Measurements from ENCODE around the gene MDK. TPM values are rescaled to one million over a fixed set of nuclear protein-coding genes. Genes with fewer than 3 reads are reported as not detected.

MDK gene
- total RNA-seq, 1 experiment from 2014 or later = 252 TPM

DNA sequence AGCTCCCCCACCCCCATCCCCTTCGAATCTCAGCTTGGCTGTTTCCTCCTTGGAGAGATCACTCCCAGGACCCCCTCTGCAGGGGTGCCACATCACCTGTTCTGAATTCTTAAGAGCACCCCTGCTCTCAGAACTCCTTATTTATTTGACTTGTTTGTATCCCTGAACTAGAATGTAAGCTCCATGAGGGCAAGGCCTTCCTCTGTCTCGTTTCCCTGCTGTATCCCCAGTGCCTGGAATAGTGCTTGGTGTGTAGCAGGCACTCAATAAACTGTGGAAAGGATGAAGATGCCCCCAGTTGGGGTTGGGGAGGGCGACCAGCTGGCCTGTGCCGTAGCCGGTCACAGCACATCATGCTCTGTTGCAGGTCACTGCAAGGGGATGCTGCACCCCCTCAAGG, 3.6 kb upstream of the MDK start:
- no peak for ATAC-seq
- in situ Hi-C loops (cut with HindIII; ENCODE audit: low pct_unique_long_range_greater_than_20kb, low sequenced_read_pairs) (no loop called here), intact Hi-C loops (cut with micrococcal nuclease; ENCODE audit: unreplicated experiment) (no loop called here)
- Histone ChIP-seq H3K27me3 (ENCODE audit: control insufficient read depth, insufficient read depth, low read length) (no peaks in the 10 kb centered on the region), H3K9me3 (ENCODE audit: control insufficient read depth, insufficient read depth, low read depth, low read length) (no peaks in the 10 kb centered on the region), H3K27ac (ENCODE audit: low read length) (no peak overlapping the region), H3K36me3 (ENCODE audit: control insufficient read depth, insufficient read depth, low read length) (no peaks in the 10 kb centered on the region; the same call in 1 of the 2 replicates), H3K4me3 (ENCODE audit: low read depth in 2 of 2, low read length in 2 of 2) (no peak overlapping the region), H3K4me1 (ENCODE audit: control insufficient read depth, insufficient read depth, low read length) (peaks cover 13% of the 10 kb centered on the region)
- TF ChIP-seq POLR2AphosphoS5 (IDR thresholded peaks at IDR 0.05; ENCODE audit: low read depth, low read length) = no peak
- no peak for TF ChIP-seq TCF7L2 (IDR thresholded peaks at IDR 0.05; ENCODE audit: low read depth, low read length)
- TF ChIP-seq SIN3A (IDR thresholded peaks at IDR 0.05; ENCODE audit: borderline replicate concordance, insufficient read depth, low read depth, low read length) = no peak
- TF ChIP-seq, protein P1, sequence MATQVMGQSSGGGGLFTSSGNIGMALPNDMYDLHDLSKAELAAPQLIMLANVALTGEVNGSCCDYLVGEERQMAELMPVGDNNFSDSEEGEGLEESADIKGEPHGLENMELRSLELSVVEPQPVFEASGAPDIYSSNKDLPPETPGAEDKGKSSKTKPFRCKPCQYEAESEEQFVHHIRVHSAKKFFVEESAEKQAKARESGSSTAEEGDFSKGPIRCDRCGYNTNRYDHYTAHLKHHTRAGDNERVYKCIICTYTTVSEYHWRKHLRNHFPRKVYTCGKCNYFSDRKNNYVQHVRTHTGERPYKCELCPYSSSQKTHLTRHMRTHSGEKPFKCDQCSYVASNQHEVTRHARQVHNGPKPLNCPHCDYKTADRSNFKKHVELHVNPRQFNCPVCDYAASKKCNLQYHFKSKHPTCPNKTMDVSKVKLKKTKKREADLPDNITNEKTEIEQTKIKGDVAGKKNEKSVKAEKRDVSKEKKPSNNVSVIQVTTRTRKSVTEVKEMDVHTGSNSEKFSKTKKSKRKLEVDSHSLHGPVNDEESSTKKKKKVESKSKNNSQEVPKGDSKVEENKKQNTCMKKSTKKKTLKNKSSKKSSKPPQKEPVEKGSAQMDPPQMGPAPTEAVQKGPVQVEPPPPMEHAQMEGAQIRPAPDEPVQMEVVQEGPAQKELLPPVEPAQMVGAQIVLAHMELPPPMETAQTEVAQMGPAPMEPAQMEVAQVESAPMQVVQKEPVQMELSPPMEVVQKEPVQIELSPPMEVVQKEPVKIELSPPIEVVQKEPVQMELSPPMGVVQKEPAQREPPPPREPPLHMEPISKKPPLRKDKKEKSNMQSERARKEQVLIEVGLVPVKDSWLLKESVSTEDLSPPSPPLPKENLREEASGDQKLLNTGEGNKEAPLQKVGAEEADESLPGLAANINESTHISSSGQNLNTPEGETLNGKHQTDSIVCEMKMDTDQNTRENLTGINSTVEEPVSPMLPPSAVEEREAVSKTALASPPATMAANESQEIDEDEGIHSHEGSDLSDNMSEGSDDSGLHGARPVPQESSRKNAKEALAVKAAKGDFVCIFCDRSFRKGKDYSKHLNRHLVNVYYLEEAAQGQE (IDR thresholded peaks at IDR 0.05; ENCODE audit: insufficient read depth in 1 of 2, low read depth in 2 of 2, low read length in 1 of 2) = no peak
- TF ChIP-seq, protein P2, sequence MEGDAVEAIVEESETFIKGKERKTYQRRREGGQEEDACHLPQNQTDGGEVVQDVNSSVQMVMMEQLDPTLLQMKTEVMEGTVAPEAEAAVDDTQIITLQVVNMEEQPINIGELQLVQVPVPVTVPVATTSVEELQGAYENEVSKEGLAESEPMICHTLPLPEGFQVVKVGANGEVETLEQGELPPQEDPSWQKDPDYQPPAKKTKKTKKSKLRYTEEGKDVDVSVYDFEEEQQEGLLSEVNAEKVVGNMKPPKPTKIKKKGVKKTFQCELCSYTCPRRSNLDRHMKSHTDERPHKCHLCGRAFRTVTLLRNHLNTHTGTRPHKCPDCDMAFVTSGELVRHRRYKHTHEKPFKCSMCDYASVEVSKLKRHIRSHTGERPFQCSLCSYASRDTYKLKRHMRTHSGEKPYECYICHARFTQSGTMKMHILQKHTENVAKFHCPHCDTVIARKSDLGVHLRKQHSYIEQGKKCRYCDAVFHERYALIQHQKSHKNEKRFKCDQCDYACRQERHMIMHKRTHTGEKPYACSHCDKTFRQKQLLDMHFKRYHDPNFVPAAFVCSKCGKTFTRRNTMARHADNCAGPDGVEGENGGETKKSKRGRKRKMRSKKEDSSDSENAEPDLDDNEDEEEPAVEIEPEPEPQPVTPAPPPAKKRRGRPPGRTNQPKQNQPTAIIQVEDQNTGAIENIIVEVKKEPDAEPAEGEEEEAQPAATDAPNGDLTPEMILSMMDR (IDR thresholded peaks at IDR 0.05) = no peak
- BruUV-seq (replicated peaks) = no TSS peak
- POLR2A ChIA-PET = no interaction called here
- CTCF ChIA-PET = no interaction called here
- DNase-seq (ENCODE audit: low read depth, low spot score) = no peak

DNA sequence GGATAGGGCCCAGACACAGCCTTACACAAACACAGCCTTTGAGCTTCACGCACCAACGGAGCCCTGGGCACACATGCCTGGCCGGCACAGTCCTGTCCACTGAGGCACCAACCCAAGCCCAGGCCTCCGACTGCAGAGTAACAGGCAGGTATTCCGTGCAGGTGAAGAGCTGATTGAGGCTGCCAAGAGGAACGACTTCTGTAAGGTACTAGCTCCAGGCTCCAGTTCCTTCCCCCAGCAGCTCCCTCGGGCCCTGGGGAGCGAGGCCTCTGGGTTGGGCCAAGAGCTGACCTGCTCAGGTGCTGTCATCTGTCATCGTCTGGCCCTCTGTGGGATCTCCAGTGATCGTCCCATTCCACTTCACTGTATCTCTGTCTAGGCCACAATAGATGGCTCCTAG, 3.2 kb upstream of the MDK start:
- ATAC-seq = no peak
- peaks cover 16% of the 10 kb centered on the region for H3K4me1 ChIP-seq (ENCODE audit: control insufficient read depth, insufficient read depth, low read length)
- CTCF ChIA-PET = no interaction called here
- no peak for TF ChIP-seq SIN3A (IDR thresholded peaks at IDR 0.05; ENCODE audit: borderline replicate concordance, insufficient read depth, low read depth, low read length)
- no peak for TF ChIP-seq POLR2AphosphoS5 (IDR thresholded peaks at IDR 0.05; ENCODE audit: low read depth, low read length)
- TF ChIP-seq, protein P1 (IDR thresholded peaks at IDR 0.05; ENCODE audit: insufficient read depth in 1 of 2, low read depth in 2 of 2, low read length in 1 of 2) = no peak
- TF ChIP-seq, protein P2 (IDR thresholded peaks at IDR 0.05) = no peak
- TF ChIP-seq TCF7L2 (IDR thresholded peaks at IDR 0.05; ENCODE audit: low read depth, low read length) = no peak
- in situ Hi-C loops (cut with HindIII; ENCODE audit: low pct_unique_long_range_greater_than_20kb, low sequenced_read_pairs) (no loop called here), intact Hi-C loops (cut with micrococcal nuclease; ENCODE audit: unreplicated experiment) (no loop called here)
- no peaks in the 10 kb centered on the region; the same call in 1 of the 2 replicates for H3K36me3 ChIP-seq (ENCODE audit: control insufficient read depth, insufficient read depth, low read length)
- H3K9me3 ChIP-seq (ENCODE audit: control insufficient read depth, insufficient read depth, low read depth, low read length) = no peaks in the 10 kb centered on the region
- DNase-seq (ENCODE audit: low read depth, low spot score) = no peak
- no TSS peak for BruUV-seq (replicated peaks)
- no peak overlapping the region for H3K4me3 ChIP-seq (ENCODE audit: low read depth in 2 of 2, low read length in 2 of 2)
- POLR2A ChIA-PET = no interaction called here
- no peak overlapping the region for H3K27ac ChIP-seq (ENCODE audit: low read length)
- no peaks in the 10 kb centered on the region for H3K27me3 ChIP-seq (ENCODE audit: control insufficient read depth, insufficient read depth, low read length)

Data from Panc1 (cell line).